ENCODE results near the gene SLC34A3.

The SLC34A3 gene

GRCh38 chr9:137217276-137218211 lies 13.2 kb upstream of the SLC34A3 start:
- no peak for DNase-seq (ENCODE audit: low read depth)

- DNase-seq (ENCODE audit: low read depth) = no peak
Measured at GRCh38 chr9:137218212-137218753, 12.4 kb upstream of the SLC34A3 start.

DNA sequence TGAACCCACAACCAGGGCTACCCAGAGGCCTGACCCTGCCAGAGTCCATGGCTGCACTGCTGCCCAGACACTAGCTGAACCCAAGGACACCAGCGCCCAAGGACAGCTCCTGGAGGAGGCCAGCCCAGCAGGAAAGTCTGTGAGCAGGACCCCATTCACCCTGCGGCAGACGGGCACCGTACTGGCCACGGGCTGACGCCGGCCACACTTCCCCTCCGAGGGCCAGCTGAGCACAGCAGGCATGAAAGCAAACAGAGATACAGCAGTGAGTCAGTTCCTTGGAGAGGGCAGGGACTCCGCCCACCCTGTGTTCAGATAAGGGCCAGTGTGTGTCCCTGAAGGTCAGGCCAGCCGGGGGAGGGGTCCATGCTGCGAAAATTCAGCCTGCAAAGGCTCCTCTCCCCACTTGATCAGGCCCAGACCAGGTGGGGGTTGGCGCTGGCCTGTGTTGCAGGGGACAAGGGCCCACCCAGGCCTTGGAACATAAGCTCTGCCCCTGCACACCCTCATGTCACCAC lies 11.9 kb upstream of the SLC34A3 start:
- no peak for DNase-seq (ENCODE audit: low read depth)

GRCh38 chr9:137219757-137220316 lies 10.9 kb upstream of the SLC34A3 start:
- no peak for DNase-seq (ENCODE audit: low read depth)

DNA sequence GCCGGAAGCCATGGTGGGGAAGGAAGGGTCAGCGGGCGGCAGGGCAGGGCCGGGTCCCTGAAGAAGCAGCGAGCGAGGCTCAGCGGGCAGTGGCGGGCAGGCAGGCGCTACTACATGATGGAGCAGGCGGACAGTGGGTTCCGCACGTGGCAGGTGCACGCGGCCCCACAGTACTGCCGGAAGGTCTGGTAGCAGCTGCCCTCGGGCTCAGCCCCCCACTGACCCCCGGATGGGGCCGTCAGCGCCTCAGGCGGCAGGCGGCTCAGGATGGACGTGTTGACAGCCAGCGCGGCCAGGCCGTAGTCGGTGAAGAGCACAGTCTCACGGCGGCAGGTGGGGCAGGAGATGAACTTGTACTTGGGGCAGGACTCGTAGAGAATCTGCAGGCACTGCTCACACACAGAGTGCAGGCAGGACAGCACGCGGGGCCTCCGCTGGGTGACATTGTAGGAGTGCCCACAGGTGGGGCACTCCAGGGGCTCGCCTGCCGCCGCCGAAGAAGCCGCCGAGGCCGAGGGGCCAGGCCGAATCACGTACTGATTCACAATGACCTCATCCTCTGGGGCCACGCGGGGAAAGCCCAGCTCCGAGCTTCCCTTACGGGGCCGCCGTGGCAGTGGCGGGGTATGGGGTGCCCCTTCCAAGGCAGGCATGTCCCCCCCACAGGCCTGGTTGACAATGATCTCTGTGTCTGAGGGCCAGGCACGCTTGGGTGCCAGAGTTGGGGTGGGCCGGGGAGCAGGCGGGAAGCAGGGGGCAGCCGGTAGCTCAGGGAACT lies 10.2 kb upstream of the SLC34A3 start:
- no peak for DNase-seq (ENCODE audit: low read depth)

- DNase-seq (ENCODE audit: low read depth) = no peak
Measured at GRCh38 chr9:137221095-137221505, 9.6 kb upstream of the SLC34A3 start.

DNA sequence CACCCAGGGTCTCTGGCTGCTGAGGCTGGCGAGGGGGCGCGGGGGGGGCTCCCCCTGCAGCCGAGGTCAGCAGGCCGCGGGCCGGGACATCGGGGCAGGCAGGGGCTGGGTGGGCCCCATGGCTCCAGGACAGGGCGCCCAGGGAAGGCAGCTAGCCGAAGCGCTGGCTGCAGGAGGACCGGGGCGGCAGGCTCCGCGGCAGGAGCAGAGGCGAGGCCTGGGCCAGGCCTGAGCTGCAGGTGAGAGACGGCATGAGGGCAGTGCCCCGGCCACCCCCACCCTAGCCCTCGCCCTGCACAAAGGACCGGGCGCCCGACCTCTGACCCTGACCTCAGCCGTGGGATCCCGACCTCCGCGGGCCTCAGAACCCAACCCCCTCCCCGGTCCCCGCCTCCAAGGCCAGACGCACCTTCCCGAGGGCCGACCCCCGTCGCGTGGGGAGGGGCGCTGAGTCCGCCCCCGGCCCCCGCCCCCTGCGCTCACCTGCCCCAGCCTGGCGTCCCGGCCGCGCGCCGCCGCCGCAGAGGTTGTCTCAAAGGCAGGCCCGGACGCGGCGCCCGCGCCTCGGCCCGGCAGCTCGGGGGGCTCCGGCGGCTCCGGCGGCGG lies 9.1 kb upstream of the SLC34A3 start:
- no peak for DNase-seq (ENCODE audit: low read depth)

DNA sequence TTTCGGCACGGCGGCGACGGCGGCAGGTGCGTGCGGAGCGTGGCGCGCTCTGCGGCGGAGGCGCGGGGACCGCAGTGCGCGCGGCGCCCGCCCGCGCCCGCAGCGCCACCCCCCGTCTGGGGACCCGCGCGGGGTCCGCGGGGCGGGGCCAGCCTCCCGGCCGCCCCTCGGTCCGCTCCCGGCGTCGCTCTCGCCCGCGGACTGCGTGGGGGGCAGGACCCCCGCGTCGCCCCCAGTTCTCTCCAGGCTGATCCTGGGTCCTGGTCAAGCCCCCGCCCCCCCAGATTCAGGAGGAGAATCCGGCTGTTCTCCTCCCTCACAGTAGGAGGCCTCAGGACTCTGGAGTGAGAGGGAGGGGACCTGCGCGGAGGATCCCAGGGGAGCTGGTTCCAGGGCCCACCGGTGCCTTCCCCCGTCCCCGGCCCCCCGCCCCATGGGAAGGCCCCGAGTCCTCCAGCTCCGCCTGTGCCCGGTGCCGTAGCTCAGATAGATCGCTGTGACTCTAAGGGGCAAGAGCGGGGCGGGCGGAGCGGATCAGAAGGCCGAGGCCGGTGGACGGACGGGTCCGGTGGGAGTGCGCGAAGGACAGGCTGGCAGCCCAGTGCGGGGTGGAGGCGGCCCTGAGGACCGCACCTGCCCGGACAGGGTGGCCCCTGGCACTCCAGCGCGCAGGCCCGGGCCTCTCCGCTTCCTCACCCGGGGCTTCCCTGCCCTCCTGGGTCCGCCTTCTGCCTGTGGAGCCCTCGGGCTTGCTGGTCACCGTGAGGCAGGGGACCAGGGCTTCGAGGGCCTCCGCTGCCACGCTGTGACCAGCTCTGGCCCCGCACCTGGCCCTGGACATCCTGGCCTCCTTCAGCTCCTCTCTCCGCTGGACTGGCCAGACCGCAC lies 8.3 kb upstream of the SLC34A3 start, which contains the start of gene RNF208:
RNF208 (minus strand) TSS at position 51 of the 888 bp plus-strand sequence. CDS start 1,028 bp downstream, outside the sequence.
- no peak for DNase-seq (ENCODE audit: low read depth)

DNA sequence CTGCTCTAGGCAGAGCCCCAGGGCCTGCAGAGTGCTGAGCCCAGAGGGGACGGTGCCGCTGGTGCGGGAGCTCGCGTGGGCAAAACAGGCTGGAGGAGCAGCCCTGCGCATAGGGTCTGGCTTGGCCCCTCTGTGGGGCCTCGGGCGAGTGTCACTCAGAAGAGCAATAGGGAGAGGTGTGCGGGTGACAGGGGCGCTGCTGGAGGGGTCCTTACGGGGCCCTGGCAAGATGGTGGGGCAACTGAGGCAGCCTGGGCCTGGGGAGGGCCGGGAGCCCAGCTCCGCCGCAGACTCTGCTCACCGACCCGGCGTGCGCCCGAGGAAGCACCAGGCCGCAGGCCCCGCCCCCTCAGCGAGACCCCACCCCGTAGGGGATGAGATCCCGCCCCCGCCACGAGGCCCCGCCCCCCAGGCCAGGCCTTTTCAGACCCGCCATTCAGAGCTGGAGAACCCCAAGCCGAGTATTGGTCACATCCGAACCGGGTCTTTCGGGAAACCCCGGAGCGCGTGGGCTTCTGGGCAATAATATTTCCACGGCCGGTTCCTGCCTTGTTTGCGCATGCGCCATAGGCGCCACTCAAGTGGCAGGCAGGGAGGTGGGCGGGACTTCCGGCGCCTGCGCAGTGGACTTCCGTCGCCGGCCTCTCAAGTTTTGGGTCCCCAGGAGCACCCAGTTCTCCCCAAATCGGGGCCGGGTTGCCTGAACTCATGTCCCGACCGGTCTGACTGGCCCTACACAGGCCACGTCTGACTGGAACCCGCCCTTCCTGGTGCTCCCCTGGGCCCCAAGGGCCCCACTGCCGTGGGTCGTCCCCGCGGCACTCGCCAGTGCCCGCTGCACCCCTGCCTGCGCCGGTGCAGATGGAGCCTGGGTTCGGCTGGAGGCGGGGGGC lies 7.4 kb upstream of the SLC34A3 start:
- DNase-seq (ENCODE audit: low read depth) = peak; percentile 88

DNA sequence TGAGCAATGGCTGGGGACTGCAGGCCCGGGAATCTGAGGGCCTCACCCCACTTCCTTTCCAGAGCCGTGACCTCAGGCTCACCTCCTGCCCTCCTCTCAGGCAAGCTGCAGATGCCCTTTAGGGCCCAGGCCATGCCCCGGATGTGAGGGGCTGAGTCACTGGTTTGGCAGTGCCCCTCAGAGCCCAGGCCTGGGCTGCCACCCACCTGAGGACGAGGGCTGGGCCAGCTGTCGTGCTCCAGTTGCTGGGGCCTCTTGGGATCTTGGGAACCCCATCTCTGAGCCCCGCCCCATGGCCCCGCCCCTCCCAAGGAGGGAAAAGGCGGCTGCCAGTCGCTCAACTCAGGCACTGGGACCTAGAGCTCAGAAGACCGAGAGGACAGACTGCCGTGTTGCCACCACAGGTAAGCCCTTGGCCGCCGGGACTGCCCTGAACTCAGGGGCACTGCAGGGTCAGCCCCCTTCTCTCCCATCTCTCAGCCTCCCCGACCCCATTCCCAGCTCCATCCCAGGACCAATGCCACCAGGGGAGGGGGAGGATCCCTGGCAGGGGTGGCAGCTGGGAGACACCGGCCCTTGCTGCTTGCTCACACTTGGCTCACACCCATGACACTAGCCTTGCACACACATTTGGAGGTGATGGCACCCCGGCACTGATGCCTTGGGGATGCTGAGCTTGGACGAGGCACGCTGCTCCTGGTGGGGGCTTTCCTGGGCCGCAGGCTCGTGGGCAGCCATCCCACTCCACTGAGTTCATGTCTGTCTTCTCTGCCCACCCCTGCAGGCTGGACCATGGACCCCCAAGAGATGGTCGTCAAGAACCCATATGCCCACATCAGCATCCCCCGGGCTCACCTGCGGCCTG lies 5.6 kb upstream of the SLC34A3 start, which contains the start of gene CYSRT1:
CYSRT1 (plus strand) TSS at position 345 of the 865 bp plus-strand sequence; CDS start at position 793, 448 bp downstream.
- no peak for DNase-seq (ENCODE audit: low read depth)

DNA sequence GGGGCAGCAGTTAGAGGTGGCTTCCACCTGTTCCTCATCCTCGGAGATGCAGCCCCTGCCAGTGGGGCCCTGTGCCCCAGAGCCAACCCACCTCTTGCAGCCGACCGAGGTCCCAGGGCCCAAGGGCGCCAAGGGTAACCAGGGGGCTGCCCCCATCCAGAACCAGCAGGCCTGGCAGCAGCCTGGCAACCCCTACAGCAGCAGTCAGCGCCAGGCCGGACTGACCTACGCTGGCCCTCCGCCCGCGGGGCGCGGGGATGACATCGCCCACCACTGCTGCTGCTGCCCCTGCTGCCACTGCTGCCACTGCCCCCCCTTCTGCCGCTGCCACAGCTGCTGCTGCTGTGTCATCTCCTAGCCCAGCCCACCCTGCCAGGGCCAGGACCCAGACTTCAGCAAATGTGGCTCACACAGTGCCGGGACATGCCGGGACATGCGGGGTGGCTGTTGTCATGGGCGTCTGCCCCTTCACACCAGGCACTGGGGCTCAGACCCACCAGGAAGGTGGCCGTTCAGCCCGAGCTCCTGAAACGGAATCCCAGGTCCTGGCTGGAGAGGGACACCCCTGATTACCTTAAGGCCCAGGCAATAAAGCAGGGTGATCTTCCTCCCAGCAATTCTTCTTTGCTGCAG lies 4.9 kb upstream of the SLC34A3 start:
- DNase-seq (ENCODE audit: low read depth) = no peak

DNA sequence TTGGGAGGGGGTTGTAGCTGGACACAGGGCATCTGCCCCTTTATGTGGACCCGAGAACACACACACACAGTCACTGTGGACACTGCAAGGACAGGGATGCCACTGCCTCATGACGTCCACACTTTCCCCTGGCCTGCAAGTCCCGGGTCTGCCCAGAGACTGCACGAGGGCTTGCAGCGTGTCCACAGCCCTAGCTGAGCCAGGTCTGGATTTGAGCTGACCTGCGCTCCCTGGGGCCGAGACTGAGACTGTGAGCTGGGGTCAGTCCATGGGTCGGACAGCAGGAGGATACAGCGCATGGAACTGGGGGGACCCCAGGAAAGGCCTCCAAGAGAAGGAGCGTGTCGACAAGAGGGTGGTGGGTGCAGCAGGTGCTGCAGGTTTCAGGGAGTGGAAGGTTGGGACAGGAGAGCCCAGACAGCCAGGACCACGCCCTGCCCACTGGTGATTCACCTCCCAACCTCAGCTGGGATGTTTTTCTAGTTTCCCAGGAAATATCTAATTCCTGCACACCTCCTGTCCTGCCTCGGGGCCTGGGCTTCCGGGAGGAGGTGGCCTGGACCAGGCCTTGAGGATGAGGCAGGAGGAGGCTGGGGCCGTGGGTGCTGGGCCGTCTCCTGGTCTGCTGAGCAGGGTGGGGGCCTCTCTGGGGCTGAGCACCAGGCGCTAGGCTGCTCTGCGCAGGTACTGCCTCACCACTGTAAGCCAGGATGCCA lies 4.2 kb upstream of the SLC34A3 start:
- DNase-seq (ENCODE audit: low read depth) = no peak

GRCh38 chr9:137227054-137227852 lies 3.4 kb upstream of the SLC34A3 start, which contains the start of gene RNF224:
Gene RNF224 (plus strand): TSS chr9:137227502. CDS start chr9:137228336, 834 bp downstream.
- DNase-seq (ENCODE audit: low read depth) = no peak

GRCh38 chr9:137227853-137228505 lies 2.7 kb upstream of the SLC34A3 start:
- no peak for DNase-seq (ENCODE audit: low read depth)

DNA sequence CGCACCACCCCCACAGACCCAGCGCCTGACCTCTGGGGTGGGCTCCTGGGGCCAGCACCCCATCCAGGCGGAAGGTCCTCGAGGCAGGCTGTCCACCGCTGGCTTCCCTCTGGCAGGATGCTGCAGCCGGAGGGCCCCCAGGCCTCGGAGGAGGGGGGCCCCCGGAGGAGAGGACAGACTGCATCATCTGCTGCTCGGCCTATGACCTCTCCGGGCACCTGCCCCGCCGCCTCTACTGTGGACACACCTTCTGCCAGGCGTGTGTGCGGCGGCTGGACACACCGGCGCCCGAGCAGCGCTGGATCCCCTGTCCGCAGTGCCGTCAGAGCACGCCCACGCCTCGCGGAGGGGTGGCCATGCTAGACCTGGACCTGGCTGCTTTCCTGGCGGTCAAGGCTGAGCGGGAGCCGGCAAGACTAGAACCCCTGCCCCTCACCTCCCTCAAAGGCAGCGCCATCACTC lies 2.2 kb upstream of the SLC34A3 start:
- DNase-seq (ENCODE audit: low read depth) = no peak
